Upper lobe of left lung (tissue), 4 donors: ENCODE results near the gene LGALS1.

Source experiments
- EP300 ChIP-seq, 4 donors: sonication (generic); formaldehyde crosslinking; IDR thresholded peaks; one replicate each; pipeline ENCODE4 v1.5.1; 2017; ENCODE audit warnings: antibody characterized with exemption in 4 of 4, control low read depth in 2 of 4
- POLR2A ChIP-seq, 4 donors: fragments of 450-650 bp; IDR thresholded peaks; one replicate each; pipeline ENCODE4 v1.5.1; 2016 to 2017; ENCODE audit warnings: antibody characterized with exemption in 4 of 4, mild to moderate bottlenecking in 2 of 4
- POLR2AphosphoS5 ChIP-seq, 2 donors: sonication (generic); formaldehyde crosslinking; IDR thresholded peaks; one replicate each; pipeline ENCODE4 v1.5.1; 2017; ENCODE audit warnings: antibody characterized with exemption in 2 of 2
- TF ChIP-seq, protein P1 (sequence below), 6 experiments: fragments of 450-650 bp in 4 of 6; fragments of 200-600 bp in 2 of 6; sonication (generic) in 2 of 6; IDR thresholded peaks; one replicate each; pipeline ENCODE4 v1.5.1; 2016 to 2019; ENCODE audit warnings: antibody characterized with exemption in 6 of 6

DNA sequence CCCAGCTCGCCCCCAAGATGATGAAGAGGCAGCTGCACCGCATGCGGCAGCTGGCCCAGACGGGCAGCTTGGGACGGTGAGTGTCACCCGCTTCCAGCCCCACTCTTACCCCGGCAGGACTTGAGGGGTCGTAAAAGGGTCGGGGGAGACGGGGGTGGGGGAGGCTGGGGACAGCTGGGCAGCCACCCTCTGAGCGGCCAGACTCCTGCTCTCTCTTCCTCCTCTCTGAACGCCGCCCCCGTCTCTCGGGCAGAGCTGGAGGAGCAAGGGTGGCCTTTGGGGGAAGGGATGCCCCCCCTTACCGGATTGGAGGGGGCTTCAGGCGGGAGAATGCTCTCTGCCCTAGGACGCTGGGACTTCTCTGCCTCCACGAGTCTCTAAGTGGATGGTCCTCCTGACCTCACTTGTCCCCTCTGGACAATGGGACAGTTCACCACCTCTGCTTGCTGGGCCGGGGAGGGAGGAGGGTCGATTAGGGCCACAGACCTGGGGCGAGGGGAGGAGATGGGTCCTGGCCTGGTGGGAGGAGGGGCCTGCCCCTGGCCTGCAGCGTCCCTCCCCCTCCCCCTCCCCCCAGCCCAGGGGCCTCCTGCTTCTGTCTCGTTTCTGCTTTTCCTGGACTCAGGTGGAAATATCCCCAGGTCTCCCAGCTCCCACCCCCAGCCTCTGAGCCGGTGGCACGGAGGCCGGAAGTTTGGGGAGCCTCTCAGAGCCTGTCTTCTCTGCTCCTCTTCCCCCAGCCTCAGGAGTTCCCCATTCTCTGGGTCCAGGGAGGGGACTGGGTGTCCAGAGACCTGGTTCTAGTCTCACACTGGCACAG is 35.5 kb upstream of the LGALS1 start:
- TF ChIP-seq, protein P1, sequence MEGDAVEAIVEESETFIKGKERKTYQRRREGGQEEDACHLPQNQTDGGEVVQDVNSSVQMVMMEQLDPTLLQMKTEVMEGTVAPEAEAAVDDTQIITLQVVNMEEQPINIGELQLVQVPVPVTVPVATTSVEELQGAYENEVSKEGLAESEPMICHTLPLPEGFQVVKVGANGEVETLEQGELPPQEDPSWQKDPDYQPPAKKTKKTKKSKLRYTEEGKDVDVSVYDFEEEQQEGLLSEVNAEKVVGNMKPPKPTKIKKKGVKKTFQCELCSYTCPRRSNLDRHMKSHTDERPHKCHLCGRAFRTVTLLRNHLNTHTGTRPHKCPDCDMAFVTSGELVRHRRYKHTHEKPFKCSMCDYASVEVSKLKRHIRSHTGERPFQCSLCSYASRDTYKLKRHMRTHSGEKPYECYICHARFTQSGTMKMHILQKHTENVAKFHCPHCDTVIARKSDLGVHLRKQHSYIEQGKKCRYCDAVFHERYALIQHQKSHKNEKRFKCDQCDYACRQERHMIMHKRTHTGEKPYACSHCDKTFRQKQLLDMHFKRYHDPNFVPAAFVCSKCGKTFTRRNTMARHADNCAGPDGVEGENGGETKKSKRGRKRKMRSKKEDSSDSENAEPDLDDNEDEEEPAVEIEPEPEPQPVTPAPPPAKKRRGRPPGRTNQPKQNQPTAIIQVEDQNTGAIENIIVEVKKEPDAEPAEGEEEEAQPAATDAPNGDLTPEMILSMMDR (IDR thresholded peaks at IDR 0.05): no peak
- no peak for TF ChIP-seq POLR2A (IDR thresholded peaks at IDR 0.05)
- TF ChIP-seq EP300 (IDR thresholded peaks at IDR 0.05): no peak
- no peak for TF ChIP-seq POLR2AphosphoS5 (IDR thresholded peaks at IDR 0.05)
